Right lobe of liver (tissue), 4 donors: Measurements from ENCODE around the gene MRPS34.

Source experiments
- CTCF ChIP-seq, 4 donors: fragments of 200-600 bp in 3 of 4; fragments of 450-650 bp in 1 of 4; IDR thresholded peaks; one replicate each; pipeline versions ENCODE4 v1.5.1 to v1.8.0; 2016 to 2022; ENCODE audit warnings: antibody characterized with exemption in 4 of 4, mild to moderate bottlenecking in 2 of 4
- POLR2A ChIP-seq: fragments of 450-650 bp; IDR thresholded peaks from one replicate; pipeline ENCODE4 v1.6.1; 2017; ENCODE audit warnings: antibody characterized with exemption, mild to moderate bottlenecking
- donor health status: DM: no; HTN: no; CAD: no.
- donor health status: DM: no; HTN: no; CAD: no.
- donor health status: DM: no; HTN: yes; CAD: no.

DNA sequence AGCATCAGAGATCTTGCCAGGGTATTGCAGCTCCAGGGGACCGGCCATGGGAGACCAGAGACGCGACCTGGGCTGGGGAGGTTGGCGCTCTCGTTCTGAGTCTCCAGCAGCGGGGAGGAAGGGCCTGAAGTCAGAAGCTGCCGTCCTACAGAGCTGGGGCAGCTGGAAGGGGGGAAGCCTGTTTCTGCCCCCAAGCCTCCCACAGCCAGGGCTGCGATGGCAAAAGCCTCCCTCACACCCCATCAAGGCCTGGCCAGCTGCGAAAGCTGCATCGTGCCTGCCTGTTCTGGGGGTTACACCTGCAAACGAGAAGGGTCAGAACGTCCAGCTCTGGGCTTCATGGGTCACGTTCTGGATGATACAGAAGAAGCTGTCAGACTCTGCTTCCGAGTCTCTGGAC is 40.9 kb downstream of the MRPS34 start:
- TF ChIP-seq CTCF (IDR thresholded peaks at IDR 0.05): no peak
- no peak for TF ChIP-seq POLR2A
